SK-N-MC (cell line): ENCODE measurements around the gene ARFIP1.

Experiments used
- EZH2 ChIP-seq: fragments of 200-600 bp; sonication (generic); IDR thresholded peaks from one replicate; pipeline ENCODE4 v1.6.1; 2017; ENCODE audit warnings: antibody characterized with exemption
- POLR2AphosphoS5 ChIP-seq: IDR thresholded peaks from 2 replicates; pipeline ENCODE4 v1.6.1; 2012; ENCODE audit warnings: mild to moderate bottlenecking, low read depth, low read length, borderline replicate concordance

DNA sequence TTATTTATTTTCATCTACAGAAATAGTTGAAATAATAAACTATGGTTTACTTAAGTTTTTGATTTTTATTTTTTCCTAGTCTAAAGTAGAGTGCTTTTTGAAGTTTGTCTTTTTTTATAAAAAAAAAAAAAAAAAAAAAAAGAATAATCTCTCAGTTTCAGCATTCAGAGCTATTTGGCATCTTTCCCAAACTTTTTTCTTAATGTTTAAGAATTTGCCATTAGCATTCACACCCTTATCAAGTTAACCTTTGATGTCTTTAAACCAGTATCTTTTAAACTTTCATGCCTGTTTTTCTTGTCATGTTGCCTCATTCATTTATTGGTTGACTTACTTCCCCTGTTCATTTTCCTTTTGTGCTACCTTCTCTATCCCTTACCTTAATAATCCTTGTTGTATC lies 95.5 kb downstream of the ARFIP1 start:
- TF ChIP-seq EZH2 = no peak
- no peak for TF ChIP-seq POLR2AphosphoS5
